ENCODE measurements around the gene CFAP410.

Gene CFAP410

DNA sequence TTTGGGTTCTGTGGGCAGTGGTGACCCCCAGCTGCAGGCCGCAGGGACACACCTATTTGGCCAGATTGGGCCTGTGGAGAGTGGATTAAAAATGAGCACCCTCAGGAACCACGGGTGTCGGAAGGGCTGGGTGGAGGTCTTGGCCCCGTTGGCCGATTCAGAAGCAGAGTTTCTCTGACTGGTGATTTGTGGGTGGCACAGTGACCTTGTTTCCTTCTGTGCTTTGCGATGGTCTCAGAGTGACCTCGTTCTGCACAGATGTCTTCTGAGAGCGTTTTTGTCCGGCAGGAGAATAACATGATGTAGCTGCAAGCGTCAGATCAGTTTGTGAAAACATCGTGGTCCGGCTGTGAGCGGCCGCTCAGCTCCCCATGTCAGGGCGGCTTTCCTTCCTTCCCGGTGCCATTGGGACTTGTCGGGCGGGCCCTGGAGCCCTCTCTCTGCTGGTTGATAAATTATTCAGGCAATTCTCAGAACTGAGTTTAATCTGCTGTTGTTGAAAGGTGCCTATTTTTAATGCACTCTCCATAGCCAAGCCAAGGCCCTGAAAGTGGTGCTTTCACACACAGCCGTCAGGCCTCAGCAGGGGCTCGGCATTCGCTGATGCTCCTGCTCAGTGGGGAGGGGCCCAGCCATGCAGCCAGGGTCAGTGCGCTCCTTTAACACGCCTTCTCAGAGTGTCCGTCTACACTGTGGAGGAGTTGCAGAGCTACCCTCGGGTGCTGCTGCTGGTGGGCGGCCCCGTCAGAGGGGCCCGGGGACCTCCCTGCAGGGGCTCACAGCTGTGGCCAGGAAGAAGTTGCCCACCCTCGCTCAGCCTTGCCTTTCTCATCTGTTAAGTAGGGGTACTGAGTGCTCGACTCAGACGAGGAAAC, 41.0 kb upstream of the CFAP410 start:
- H3K9me3 ChIP-seq (ENCODE audit: low read length) = peaks cover 6% of the 10 kb centered on the region
- no peak overlapping the region for H3K9ac ChIP-seq (ENCODE audit: low read length)

DNA sequence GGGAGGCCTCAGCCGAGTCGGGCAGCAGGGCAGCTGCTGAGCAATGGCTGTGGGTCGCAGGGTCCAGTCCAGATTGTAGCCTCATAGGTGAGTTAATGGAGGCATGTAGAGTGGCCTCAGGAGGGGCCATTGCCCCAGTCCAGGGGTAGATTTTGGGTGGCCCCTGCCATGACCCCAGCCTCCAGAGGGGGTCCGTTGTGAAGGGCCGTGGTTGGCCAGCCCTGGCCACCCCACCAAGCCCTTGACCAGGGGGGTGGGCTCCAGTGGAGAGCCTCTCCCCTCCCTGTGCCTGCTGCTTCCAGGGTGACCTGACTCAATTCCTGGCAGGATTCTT, 40.3 kb upstream of the CFAP410 start:
- H3K9ac ChIP-seq (ENCODE audit: low read length) = no peak overlapping the region
- H2AFZ ChIP-seq (ENCODE audit: low read length) = no peak overlapping the region
- no peak for TF ChIP-seq EZH2 (IDR thresholded peaks at IDR 0.05; ENCODE audit: borderline replicate concordance, low read length)
- TF ChIP-seq, protein P1, sequence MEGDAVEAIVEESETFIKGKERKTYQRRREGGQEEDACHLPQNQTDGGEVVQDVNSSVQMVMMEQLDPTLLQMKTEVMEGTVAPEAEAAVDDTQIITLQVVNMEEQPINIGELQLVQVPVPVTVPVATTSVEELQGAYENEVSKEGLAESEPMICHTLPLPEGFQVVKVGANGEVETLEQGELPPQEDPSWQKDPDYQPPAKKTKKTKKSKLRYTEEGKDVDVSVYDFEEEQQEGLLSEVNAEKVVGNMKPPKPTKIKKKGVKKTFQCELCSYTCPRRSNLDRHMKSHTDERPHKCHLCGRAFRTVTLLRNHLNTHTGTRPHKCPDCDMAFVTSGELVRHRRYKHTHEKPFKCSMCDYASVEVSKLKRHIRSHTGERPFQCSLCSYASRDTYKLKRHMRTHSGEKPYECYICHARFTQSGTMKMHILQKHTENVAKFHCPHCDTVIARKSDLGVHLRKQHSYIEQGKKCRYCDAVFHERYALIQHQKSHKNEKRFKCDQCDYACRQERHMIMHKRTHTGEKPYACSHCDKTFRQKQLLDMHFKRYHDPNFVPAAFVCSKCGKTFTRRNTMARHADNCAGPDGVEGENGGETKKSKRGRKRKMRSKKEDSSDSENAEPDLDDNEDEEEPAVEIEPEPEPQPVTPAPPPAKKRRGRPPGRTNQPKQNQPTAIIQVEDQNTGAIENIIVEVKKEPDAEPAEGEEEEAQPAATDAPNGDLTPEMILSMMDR (IDR thresholded peaks at IDR 0.05; ENCODE audit: low read length) = no peak
- no peak overlapping the region for H3K4me2 ChIP-seq (ENCODE audit: low read length)
- no peaks in the 10 kb centered on the region for H3K9me2 ChIP-seq (ENCODE audit: low read depth, low read length)
- H3F3A ChIP-seq (ENCODE audit: insufficient read depth, low read length) = no peaks in the 10 kb centered on the region
- H3K9me3 ChIP-seq (ENCODE audit: low read length) = no peaks in the 10 kb centered on the region; the same call in 1 of the 2 replicates
- no peaks in the 10 kb centered on the region for H3K79me2 ChIP-seq (ENCODE audit: insufficient read depth, low read length)
- H3K36me3 ChIP-seq (ENCODE audit: insufficient read depth, low read length) = no peaks in the 10 kb centered on the region
- H3K27me3 ChIP-seq (ENCODE audit: insufficient read depth, low read length) = peaks cover 12% of the 10 kb centered on the region; the same call in 1 of the 2 replicates
- no peak overlapping the region for H3K27ac ChIP-seq (ENCODE audit: low read depth, low read length, poor library complexity, severe bottlenecking)
- H4K20me1 ChIP-seq (ENCODE audit: insufficient read depth, low read length) = no peaks in the 10 kb centered on the region
- no peaks in the 10 kb centered on the region for H3K4me1 ChIP-seq (ENCODE audit: insufficient read depth, low read length, severe bottlenecking)
- no peak overlapping the region for H3K4me3 ChIP-seq (ENCODE audit: low read depth, low read length, poor library complexity, severe bottlenecking)

More for the DNA sequence above, 41.0 kb upstream of the CFAP410 start:
- H2AFZ ChIP-seq (ENCODE audit: low read length) = no peak overlapping the region
- H3K36me3 ChIP-seq (ENCODE audit: insufficient read depth, low read length) = no peaks in the 10 kb centered on the region
- no peaks in the 10 kb centered on the region for H3K9me2 ChIP-seq (ENCODE audit: low read depth, low read length)
- no peak overlapping the region for H3K27ac ChIP-seq (ENCODE audit: low read depth, low read length, poor library complexity, severe bottlenecking)
- H3K4me3 ChIP-seq (ENCODE audit: low read depth, low read length, poor library complexity, severe bottlenecking) = no peak overlapping the region
- H3K4me2 ChIP-seq (ENCODE audit: low read length) = no peak overlapping the region
- H4K20me1 ChIP-seq (ENCODE audit: insufficient read depth, low read length) = no peaks in the 10 kb centered on the region
- no peaks in the 10 kb centered on the region for H3K4me1 ChIP-seq (ENCODE audit: insufficient read depth, low read length, severe bottlenecking)
- no peak for TF ChIP-seq EZH2 (IDR thresholded peaks at IDR 0.05; ENCODE audit: borderline replicate concordance, low read length)
- TF ChIP-seq, protein P1 (IDR thresholded peaks at IDR 0.05; ENCODE audit: low read length) = no peak
- no peaks in the 10 kb centered on the region for H3K79me2 ChIP-seq (ENCODE audit: insufficient read depth, low read length)
- H3F3A ChIP-seq (ENCODE audit: insufficient read depth, low read length) = no peaks in the 10 kb centered on the region
- peaks cover 12% of the 10 kb centered on the region; the same call in 1 of the 2 replicates for H3K27me3 ChIP-seq (ENCODE audit: insufficient read depth, low read length)

DNA sequence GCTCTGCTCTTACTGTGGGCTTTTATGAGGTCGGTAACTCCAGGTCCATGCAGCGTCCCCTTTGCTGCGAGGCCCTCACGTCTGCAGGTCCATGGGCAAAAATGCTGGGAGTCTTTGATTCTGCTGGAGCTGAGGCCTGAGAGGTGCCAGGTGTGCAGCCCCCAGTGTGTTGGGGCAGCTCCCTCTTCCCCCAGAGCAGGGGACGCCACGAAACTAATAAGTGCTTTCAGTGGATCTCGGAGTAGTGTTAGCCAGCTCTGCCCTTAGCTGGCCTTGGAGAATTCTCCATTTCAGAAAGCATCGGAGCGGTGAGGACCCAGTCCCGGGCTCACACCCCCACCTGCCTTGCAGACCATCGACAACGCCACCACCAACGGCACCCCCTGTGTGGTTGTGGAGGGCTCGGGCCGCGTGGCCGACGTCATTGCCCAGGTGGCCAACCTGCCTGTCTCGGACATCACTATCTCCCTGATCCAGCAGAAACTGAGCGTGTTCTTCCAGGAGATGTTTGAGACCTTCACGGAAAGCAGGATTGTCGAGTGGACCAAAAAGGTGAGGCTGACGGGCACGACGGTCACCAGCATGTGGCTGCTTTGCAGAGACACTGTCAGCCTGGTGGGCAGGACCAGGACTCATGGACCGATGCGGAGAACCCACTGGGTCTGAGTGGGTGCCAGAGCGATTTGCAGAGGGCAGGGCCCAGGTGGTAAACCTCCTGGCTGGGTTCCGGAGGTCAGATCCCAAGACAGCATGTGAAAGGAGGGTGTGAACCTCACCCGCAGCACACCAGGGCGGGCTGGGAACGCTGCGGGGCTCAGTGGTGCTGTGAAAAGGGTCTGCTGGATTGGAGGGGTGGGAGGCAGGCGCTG, 39.7 kb upstream of the CFAP410 start:
- H3K4me2 ChIP-seq (ENCODE audit: low read length) = no peak overlapping the region
- no peak overlapping the region for H2AFZ ChIP-seq (ENCODE audit: low read length)
- H3K9me3 ChIP-seq (ENCODE audit: low read length) = no peaks in the 10 kb centered on the region
- H3K4me1 ChIP-seq (ENCODE audit: insufficient read depth, low read length, severe bottlenecking) = no peaks in the 10 kb centered on the region
- H3K79me2 ChIP-seq (ENCODE audit: insufficient read depth, low read length) = no peaks in the 10 kb centered on the region
- no peaks in the 10 kb centered on the region for H4K20me1 ChIP-seq (ENCODE audit: insufficient read depth, low read length)
- H3K27ac ChIP-seq (ENCODE audit: low read depth, low read length, poor library complexity, severe bottlenecking) = no peak overlapping the region
- peaks cover 12% of the 10 kb centered on the region; the same call in 1 of the 2 replicates for H3K27me3 ChIP-seq (ENCODE audit: insufficient read depth, low read length)
- no peak overlapping the region for H3K4me3 ChIP-seq (ENCODE audit: low read depth, low read length, poor library complexity, severe bottlenecking)
- H3K9ac ChIP-seq (ENCODE audit: low read length) = no peak overlapping the region
- H3K9me2 ChIP-seq (ENCODE audit: low read depth, low read length) = no peaks in the 10 kb centered on the region
- H3K36me3 ChIP-seq (ENCODE audit: insufficient read depth, low read length) = no peaks in the 10 kb centered on the region
- TF ChIP-seq, protein P1 (IDR thresholded peaks at IDR 0.05; ENCODE audit: low read length) = no peak
- no peak for TF ChIP-seq EZH2 (IDR thresholded peaks at IDR 0.05; ENCODE audit: borderline replicate concordance, low read length)
- H3F3A ChIP-seq (ENCODE audit: insufficient read depth, low read length) = no peaks in the 10 kb centered on the region
